ENCODE measurements around the gene FLYWCH2. TPM values are rescaled to one million over a fixed set of nuclear protein-coding genes. Genes with fewer than 3 reads are reported as not detected.

The FLYWCH2 gene
- total and polyA plus RNA-seq, 2 experiments from 2014 or later = 48.6 to 60.3 TPM

DNA sequence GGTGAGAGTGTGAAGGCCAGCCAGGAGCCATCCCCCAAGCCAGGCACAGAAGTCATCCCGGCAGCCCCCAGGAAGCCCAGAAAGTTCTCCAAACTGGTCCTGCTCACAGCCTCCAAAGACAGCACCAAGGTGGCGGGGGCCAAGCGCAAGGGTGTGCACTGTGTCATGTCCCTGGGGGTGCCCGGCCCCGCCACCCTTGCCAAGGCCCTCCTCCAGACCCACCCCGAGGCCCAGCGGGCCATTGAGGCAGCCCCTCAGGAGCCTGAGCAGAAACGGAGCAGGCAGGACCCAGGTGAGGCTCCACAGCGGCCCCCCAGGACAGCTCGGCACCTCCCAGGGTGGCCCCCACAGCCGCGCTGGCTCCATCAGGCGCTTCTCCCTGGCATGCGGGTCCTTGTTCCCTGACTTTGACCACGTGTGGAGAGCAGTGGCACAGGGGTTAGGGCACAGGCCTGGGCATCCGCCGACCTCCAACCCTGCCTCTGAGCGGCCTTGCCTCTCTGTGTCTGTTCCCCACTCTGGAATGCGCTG is 13.5 kb downstream of the FLYWCH2 start:
- DNase-seq = no peak

DNA sequence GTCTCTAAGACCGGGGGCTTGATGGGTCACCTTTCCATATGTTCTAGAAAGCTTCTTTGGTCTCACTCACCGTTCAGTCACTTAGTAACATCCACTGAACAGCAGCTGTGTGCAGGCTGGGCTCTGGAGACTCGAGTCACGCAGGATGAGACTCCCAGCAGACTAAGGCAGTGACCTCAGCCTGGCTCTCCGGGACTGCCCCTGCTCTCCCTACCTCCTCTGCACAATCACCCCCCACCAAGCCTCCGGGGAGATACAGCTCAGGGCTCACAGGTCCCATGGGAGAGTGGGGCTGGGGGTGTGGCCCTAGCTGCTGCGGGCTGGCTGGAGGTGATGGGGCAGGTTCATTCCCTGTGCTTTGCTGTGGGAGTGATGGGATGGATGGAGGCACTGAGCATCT is 14.1 kb downstream of the FLYWCH2 start:
- TF ChIP-seq EZH2 (IDR thresholded peaks at IDR 0.05; ENCODE audit: insufficient read depth, poor library complexity, severe bottlenecking) (no peak), EZH2phosphoT487 (IDR thresholded peaks at IDR 0.05; ENCODE audit: insufficient read depth, low read depth) (no peak)
- no peaks in the 10 kb centered on the region for H4K20me1 ChIP-seq (ENCODE audit: insufficient read depth)
- no peak overlapping the region for H3K9ac ChIP-seq
- H3K79me2 ChIP-seq (ENCODE audit: insufficient read depth) = peaks cover 19% of the 10 kb centered on the region
- 48 to 55% methylated on average over 7 of the region's 7 CpGs for WGBS, 2 experiments (ENCODE audit: low coverage in 1 of 2, low lambda C conversion rate in 2 of 2, missing lambda C conversion rate in 2 of 2)
- H3K9me2 ChIP-seq (ENCODE audit: insufficient read depth) = no peaks in the 10 kb centered on the region
- H3K4me1 ChIP-seq (ENCODE audit: insufficient read depth) = peaks cover 5% of the 10 kb centered on the region
- no peak overlapping the region for H2AFZ ChIP-seq
- no peaks in the 10 kb centered on the region for H3K9me3 ChIP-seq (ENCODE audit: low read depth)
- peak; percentile 51 for DNase-seq
- no peaks in the 10 kb centered on the region for H3F3A ChIP-seq (ENCODE audit: insufficient read depth)
- H3K4me2 ChIP-seq (ENCODE audit: unreplicated experiment) = no peak overlapping the region
- H3K4me3 ChIP-seq = no peak overlapping the region
- no peak overlapping the region for H3K27ac ChIP-seq
- in situ Hi-C loops (cut with MboI) = no loop called here
- H3K27me3 ChIP-seq (replicated peaks; ENCODE audit: insufficient read depth) = no peaks in the 10 kb centered on the region
- H3K36me3 ChIP-seq (ENCODE audit: low read depth) = no peaks in the 10 kb centered on the region

More for the DNA sequence above, 13.5 kb downstream of the FLYWCH2 start:
- 97 to 99% methylated on average over 11 to 19 of the region's 19 CpGs for WGBS, 2 experiments (ENCODE audit: low coverage in 1 of 2, low lambda C conversion rate in 2 of 2, missing lambda C conversion rate in 2 of 2)
- Histone ChIP-seq H3K27me3 (replicated peaks; ENCODE audit: insufficient read depth) (no peaks in the 10 kb centered on the region), H4K20me1 (ENCODE audit: insufficient read depth) (no peaks in the 10 kb centered on the region), H3K27ac (no peak overlapping the region), H2AFZ (no peak overlapping the region), H3K4me1 (ENCODE audit: insufficient read depth) (peaks cover 5% of the 10 kb centered on the region), H3K79me2 (ENCODE audit: insufficient read depth) (peaks cover 19% of the 10 kb centered on the region), H3K4me3 (no peak overlapping the region), H3F3A (ENCODE audit: insufficient read depth) (no peaks in the 10 kb centered on the region), H3K36me3 (ENCODE audit: low read depth) (no peaks in the 10 kb centered on the region), H3K9ac (no peak overlapping the region), H3K9me2 (ENCODE audit: insufficient read depth) (no peaks in the 10 kb centered on the region), H3K9me3 (ENCODE audit: low read depth) (no peaks in the 10 kb centered on the region), H3K4me2 (ENCODE audit: unreplicated experiment) (no peak overlapping the region)
- in situ Hi-C loops (cut with MboI) = no loop called here
- TF ChIP-seq EZH2phosphoT487 (IDR thresholded peaks at IDR 0.05; ENCODE audit: insufficient read depth, low read depth) = no peak
- TF ChIP-seq EZH2 (IDR thresholded peaks at IDR 0.05; ENCODE audit: insufficient read depth, poor library complexity, severe bottlenecking) = no peak

- H3K36me3 ChIP-seq (ENCODE audit: low read depth) = no peaks in the 10 kb centered on the region
- in situ Hi-C loops (cut with MboI) = no loop called here
- 90% methylated on average over 10 of the region's 10 CpGs for WGBS, 2 experiments (ENCODE audit: low coverage in 1 of 2, low lambda C conversion rate in 2 of 2, missing lambda C conversion rate in 2 of 2)
Observed at GRCh38 chr16:2898831-2899563, 16.0 kb downstream of the FLYWCH2 start.

GRCh38 chr16:2899564-2900072 is 16.6 kb downstream of the FLYWCH2 start:
- DNase-seq = no peak
- Histone ChIP-seq H3K9ac (no peak overlapping the region), H4K20me1 (ENCODE audit: insufficient read depth) (no peaks in the 10 kb centered on the region), H3K27me3 (replicated peaks; ENCODE audit: insufficient read depth) (no peaks in the 10 kb centered on the region), H3K36me3 (ENCODE audit: low read depth) (no peaks in the 10 kb centered on the region), H3K9me3 (ENCODE audit: low read depth) (no peaks in the 10 kb centered on the region), H3K4me3 (no peak overlapping the region), H3K4me2 (ENCODE audit: unreplicated experiment) (no peak overlapping the region), H2AFZ (no peak overlapping the region), H3F3A (ENCODE audit: insufficient read depth) (peaks cover 9% of the 10 kb centered on the region), H3K4me1 (ENCODE audit: insufficient read depth) (peaks cover 8% of the 10 kb centered on the region), H3K27ac (no peak overlapping the region), H3K9me2 (ENCODE audit: insufficient read depth) (no peaks in the 10 kb centered on the region), H3K79me2 (ENCODE audit: insufficient read depth) (no peaks in the 10 kb centered on the region)
- TF ChIP-seq EZH2 (IDR thresholded peaks at IDR 0.05; ENCODE audit: insufficient read depth, poor library complexity, severe bottlenecking) = no peak
- TF ChIP-seq EZH2phosphoT487 (IDR thresholded peaks at IDR 0.05; ENCODE audit: insufficient read depth, low read depth) = no peak
- in situ Hi-C loops (cut with MboI) = no loop called here
- WGBS, 2 experiments (ENCODE audit: low coverage in 1 of 2, low lambda C conversion rate in 2 of 2, missing lambda C conversion rate in 2 of 2) = 97% methylated on average over 13 of the region's 13 CpGs

More at GRCh38 chr16:2898831-2899563, 16.0 kb downstream of the FLYWCH2 start:
- no peak for DNase-seq
- Histone ChIP-seq H3K4me1 (ENCODE audit: insufficient read depth) (peaks cover 8% of the 10 kb centered on the region), H2AFZ (no peak overlapping the region), H3K4me3 (no peak overlapping the region), H3K79me2 (ENCODE audit: insufficient read depth) (0 out of 2 replicates have a peak, but pooled peaks cover 2% of the 10 kb centered on the region), H3K27ac (no peak overlapping the region), H3K9me2 (ENCODE audit: insufficient read depth) (no peaks in the 10 kb centered on the region), H3K4me2 (ENCODE audit: unreplicated experiment) (no peak overlapping the region), H3K9ac (no peak overlapping the region), H3F3A (ENCODE audit: insufficient read depth) (peaks cover 9% of the 10 kb centered on the region), H4K20me1 (ENCODE audit: insufficient read depth) (no peaks in the 10 kb centered on the region), H3K9me3 (ENCODE audit: low read depth) (no peaks in the 10 kb centered on the region), H3K27me3 (replicated peaks; ENCODE audit: insufficient read depth) (no peaks in the 10 kb centered on the region)
- no peak for TF ChIP-seq EZH2 (IDR thresholded peaks at IDR 0.05; ENCODE audit: insufficient read depth, poor library complexity, severe bottlenecking)
- TF ChIP-seq EZH2phosphoT487 (IDR thresholded peaks at IDR 0.05; ENCODE audit: insufficient read depth, low read depth) = no peak

Measured in GM23248 (cell line).